Spinal cord (tissue), 10 donors: ENCODE results near the gene RET. TPM values are rescaled to one million over a fixed set of nuclear protein-coding genes. Genes with fewer than 3 reads are reported as not detected.
A peak's percentile ranks its signal among the peaks of the same experiment; 100 is the strongest.

Source experiments
- DNase-seq, 6 donors: peaks; one replicate each; pipeline versions ENCODE4 v3.0.0 to v3.0.0-alpha.2; 2013 to 2015; ENCODE audit warnings: low spot score in 6 of 6, low read depth in 4 of 6
- H3K27ac ChIP-seq: one replicate; pipeline ENCODE4 v1.5.1; 2013; ENCODE audit warnings: low read depth, low read length, control low read depth
- H3K27me3 ChIP-seq: one replicate; pipeline ENCODE4 v1.6.1; 2013; ENCODE audit warnings: low read length; ENCODE audit not compliant: control insufficient read depth, insufficient read depth
- H3K36me3 ChIP-seq: one replicate; pipeline ENCODE4 v1.6.1; 2013; ENCODE audit warnings: low read length; ENCODE audit not compliant: control insufficient read depth, insufficient read depth
- H3K4me1 ChIP-seq: one replicate; pipeline ENCODE4 v1.6.1; 2013; ENCODE audit warnings: low read length; ENCODE audit not compliant: control insufficient read depth, insufficient read depth
- H3K4me3 ChIP-seq: one replicate; pipeline ENCODE4 v1.5.1; 2013; ENCODE audit warnings: low read depth, low read length, control low read depth
- H3K9me3 ChIP-seq: one replicate; pipeline ENCODE4 v1.6.1; 2013; ENCODE audit warnings: low read length; ENCODE audit not compliant: control insufficient read depth, insufficient read depth
- WGBS: methylation state at CpG from one replicate; pipeline ENCODE4 v1.1.5; 2013; ENCODE audit warnings: missing lambda C conversion rate; ENCODE audit not compliant: insufficient coverage; 5-methylcytosine and 5-hydroxymethylcytosine counted together
- polyA plus RNA-seq, 2 donors: library from polyadenylated mRNA; unstranded; fragments of 120-200 nt; gene quantifications; one replicate each; pipeline ENCODE4 v1.2.1, GENCODE V29; 2013; ENCODE audit not compliant: insufficient read length in 2 of 2
- total RNA-seq, 2 donors: library from RNA; depleted of rRNA in 1 of 2; stranded (reverse); fragments of 120-200 nt in 1 of 2; fragments of >200 nt in 1 of 2; gene quantifications; one replicate each; pipeline versions ENCODE4 v1.2.3 to v1.2.4, GENCODE V29; 2013 to 2014
- donor health status: healthy.

RET gene
- total and polyA plus RNA-seq, 4 donors: 9.5 to 49.9 (median 38.4) TPM

- H3K27ac ChIP-seq: no peak overlapping the region
- DNase-seq: no peak
- no peaks in the 10 kb centered on the region for H3K9me3 ChIP-seq
- H3K4me3 ChIP-seq: no peak overlapping the region
- H3K36me3 ChIP-seq: no peaks in the 10 kb centered on the region
- H3K4me1 ChIP-seq: peaks cover 6% of the 10 kb centered on the region
- H3K27me3 ChIP-seq: no peaks in the 10 kb centered on the region
Observed at GRCh38 chr10:43050011-43050410, 26.9 kb upstream of the RET start.

- Histone ChIP-seq H3K4me1 (peaks cover 8% of the 10 kb centered on the region), H3K27ac (no peak overlapping the region), H3K36me3 (no peaks in the 10 kb centered on the region), H3K4me3 (no peak overlapping the region), H3K9me3 (no peaks in the 10 kb centered on the region), H3K27me3 (no peaks in the 10 kb centered on the region)
- 72% methylated on average over 4 of the region's 8 CpGs for WGBS
- no peak for DNase-seq
Observed at GRCh38 chr10:43053825-43054224, 23.0 kb upstream of the RET start.

GRCh38 chr10:43054593-43054992 lies 22.3 kb upstream of the RET start:
- 93% methylated on average over 3 of the region's 3 CpGs for WGBS

GRCh38 chr10:43055217-43055616 lies 21.7 kb upstream of the RET start:
- Histone ChIP-seq H3K27ac (no peak overlapping the region), H3K4me1 (peaks cover 8% of the 10 kb centered on the region), H3K4me3 (no peak overlapping the region), H3K36me3 (no peaks in the 10 kb centered on the region), H3K9me3 (no peaks in the 10 kb centered on the region), H3K27me3 (no peaks in the 10 kb centered on the region)
- DNase-seq: no peak
- WGBS: 75% methylated on average over 2 of the region's 3 CpGs

More at GRCh38 chr10:43054593-43054992, 22.3 kb upstream of the RET start:
- Histone ChIP-seq H3K4me1 (peaks cover 8% of the 10 kb centered on the region), H3K36me3 (no peaks in the 10 kb centered on the region), H3K9me3 (no peaks in the 10 kb centered on the region), H3K27me3 (no peaks in the 10 kb centered on the region), H3K4me3 (no peak overlapping the region), H3K27ac (no peak overlapping the region)
- DNase-seq: no peak

GRCh38 chr10:43055991-43056567 lies 20.8 kb upstream of the RET start:
- Histone ChIP-seq H3K9me3 (no peaks in the 10 kb centered on the region), H3K27ac (no peak overlapping the region), H3K4me1 (peaks cover 8% of the 10 kb centered on the region), H3K36me3 (no peaks in the 10 kb centered on the region), H3K4me3 (no peak overlapping the region), H3K27me3 (no peaks in the 10 kb centered on the region)
- DNase-seq: peak in 2 of 6 donors; percentile 40 to 43
- WGBS: 93% methylated on average over 2 of the region's 2 CpGs

GRCh38 chr10:43056568-43057011 lies 20.3 kb upstream of the RET start:
- no peaks in the 10 kb centered on the region for H3K9me3 ChIP-seq
- DNase-seq: no peak
- H3K27me3 ChIP-seq: no peaks in the 10 kb centered on the region
- no peaks in the 10 kb centered on the region for H3K36me3 ChIP-seq
- no peak overlapping the region for H3K4me3 ChIP-seq
- H3K4me1 ChIP-seq: peaks cover 8% of the 10 kb centered on the region
- 70% methylated on average over 5 of the region's 5 CpGs for WGBS
- no peak overlapping the region for H3K27ac ChIP-seq

- H3K36me3 ChIP-seq: no peaks in the 10 kb centered on the region
- no peak overlapping the region for H3K4me3 ChIP-seq
- H3K27me3 ChIP-seq: no peaks in the 10 kb centered on the region
- DNase-seq: no peak
- no peak overlapping the region for H3K27ac ChIP-seq
- H3K9me3 ChIP-seq: no peaks in the 10 kb centered on the region
- H3K4me1 ChIP-seq: peaks cover 8% of the 10 kb centered on the region
- 82% methylated on average over 6 of the region's 7 CpGs for WGBS
Observed at GRCh38 chr10:43057231-43057711, 19.6 kb upstream of the RET start.

- Histone ChIP-seq H3K36me3 (no peaks in the 10 kb centered on the region), H3K4me3 (no peak overlapping the region), H3K9me3 (no peaks in the 10 kb centered on the region), H3K4me1 (peaks cover 8% of the 10 kb centered on the region), H3K27ac (no peak overlapping the region), H3K27me3 (no peaks in the 10 kb centered on the region)
- 83% methylated on average over 9 of the region's 9 CpGs for WGBS
- no peak for DNase-seq
Observed at GRCh38 chr10:43057831-43058340, 19.0 kb upstream of the RET start.

GRCh38 chr10:43058716-43059335 lies 18.0 kb upstream of the RET start:
- no peaks in the 10 kb centered on the region for H3K36me3 ChIP-seq
- no peaks in the 10 kb centered on the region for H3K27me3 ChIP-seq
- WGBS: 80% methylated on average over 13 of the region's 13 CpGs

GRCh38 chr10:43059336-43059720 lies 17.5 kb upstream of the RET start:
- no peak overlapping the region for H3K27ac ChIP-seq
- 63% methylated on average over 2 of the region's 6 CpGs for WGBS
- no peaks in the 10 kb centered on the region for H3K9me3 ChIP-seq
- peaks cover 8% of the 10 kb centered on the region for H3K4me1 ChIP-seq
- DNase-seq: no peak
- no peak overlapping the region for H3K4me3 ChIP-seq
- H3K36me3 ChIP-seq: no peaks in the 10 kb centered on the region
- no peaks in the 10 kb centered on the region for H3K27me3 ChIP-seq

More at GRCh38 chr10:43058716-43059335, 18.0 kb upstream of the RET start:
- Histone ChIP-seq H3K4me1 (peaks cover 8% of the 10 kb centered on the region), H3K4me3 (no peak overlapping the region), H3K27ac (no peak overlapping the region), H3K9me3 (no peaks in the 10 kb centered on the region)
- no peak for DNase-seq
